Panc1 (cell line): ENCODE data around the gene RABL3. TPM values are rescaled to one million over a fixed set of nuclear protein-coding genes. Genes with fewer than 3 reads are reported as not detected.
A peak's percentile ranks its signal among the peaks of the same experiment; 100 is the strongest.
"Not testable (repeated sequence)": the region's sequence is repeated elsewhere in the genome, so short reads cannot be mapped to it uniquely, and the experiment has no call there.

Experiments
- ATAC-seq: fragments of 200-7000 bp; cut with Tn5 transposase; 2 replicates; pipeline ENCODE4 v1.9.1; 2020; ENCODE audit warnings: mild to moderate bottlenecking, moderate library complexity
- BruUV-seq: library from RNA; stranded (reverse); fragments of 400-500 nt; replicated peaks from 2 replicates; lab custom pipeline; 2021; lab: Mats Ljungman, UMichigan
- CTCF ChIA-PET: fragments of 300-600 bp; sonication (Branson Sonifier 250); formaldehyde crosslinking; loops from one replicate; lab custom pipeline; 2022; ENCODE audit warnings: antibody characterized with exemption; lab: Charles Lee
- POLR2A ChIA-PET: fragments of 300-600 bp; sonication (Branson Sonifier 250); formaldehyde crosslinking; loops from one replicate; lab custom pipeline; 2022; ENCODE audit warnings: antibody characterized with exemption; lab: Charles Lee
- DNase-seq: peaks from one replicate; pipeline ENCODE4 v3.0.0-alpha.2; 2010; ENCODE audit warnings: low read depth, low spot score
- H3K27ac ChIP-seq: 2 replicates; pipeline ENCODE4 v1.5.1; 2011; ENCODE audit warnings: mild to moderate bottlenecking, low read length, inconsistent platforms
- H3K27me3 ChIP-seq: fragments of 200-500 bp; sonication (Bioruptor generic); 2 replicates; pipeline ENCODE4 v1.6.0; 2014; ENCODE audit warnings: low read length, inconsistent platforms; ENCODE audit not compliant: control insufficient read depth, insufficient read depth
- H3K36me3 ChIP-seq: fragments of 200-500 bp; sonication (Bioruptor generic); 2 replicates; pipeline ENCODE4 v1.5.1; 2014; ENCODE audit warnings: inconsistent platforms, mild to moderate bottlenecking, low read length, moderate library complexity; ENCODE audit not compliant: control insufficient read depth, insufficient read depth
- H3K4me1 ChIP-seq: 2 replicates; pipeline ENCODE4 v1.5.1; 2011; ENCODE audit warnings: inconsistent platforms, mild to moderate bottlenecking, low read length, moderate library complexity; ENCODE audit not compliant: control insufficient read depth, insufficient read depth
- H3K4me3 ChIP-seq, 2 experiments: 2 replicates each; pipeline ENCODE4 v1.5.1; 2011 to 2012; ENCODE audit warnings: low read depth in 2 of 2, low read length in 2 of 2, mild to moderate bottlenecking in 2 of 2, inconsistent platforms in 1 of 2, moderate library complexity in 1 of 2
- H3K9me3 ChIP-seq: fragments of 200-500 bp; sonication (Bioruptor generic); 2 replicates; pipeline ENCODE4 v1.5.1; 2014; ENCODE audit warnings: low read depth, mild to moderate bottlenecking, inconsistent platforms, low read length, moderate library complexity; ENCODE audit not compliant: control insufficient read depth, insufficient read depth
- CTCF ChIP-seq: fragments of 450-650 bp; IDR thresholded peaks from 2 replicates; pipeline ENCODE4 v1.5.1; 2017; ENCODE audit warnings: mild to moderate bottlenecking
- POLR2AphosphoS5 ChIP-seq: IDR thresholded peaks from 2 replicates; pipeline ENCODE4 v1.6.1; 2012; ENCODE audit warnings: mild to moderate bottlenecking, low read depth, low read length, moderate library complexity
- REST ChIP-seq, 2 experiments: IDR thresholded peaks; 2 replicates each; pipeline ENCODE4 v1.6.1; 2011 to 2012; ENCODE audit warnings: low read depth in 2 of 2, control low read depth in 1 of 2, low read length in 1 of 2, mild to moderate bottlenecking in 1 of 2, moderate library complexity in 1 of 2; ENCODE audit not compliant: insufficient read depth in 1 of 2
- SIN3A ChIP-seq: IDR thresholded peaks from 2 replicates; pipeline ENCODE4 v1.6.1; 2012; ENCODE audit warnings: low read depth, mild to moderate bottlenecking, low read length, moderate library complexity, borderline replicate concordance; ENCODE audit not compliant: insufficient read depth
- TCF7L2 ChIP-seq: IDR thresholded peaks from 2 replicates; pipeline ENCODE4 v1.6.1; 2011; ENCODE audit warnings: mild to moderate bottlenecking, low read depth, low read length, inconsistent platforms
- in situ Hi-C: cut with HindIII; loops from 2 replicates; pipeline ENCODE4 v1.10.0; 2016; ENCODE audit warnings: low sequenced_read_pairs, low pct_unique_long_range_greater_than_20kb
- intact Hi-C: fragments of 100-400 bp; cut with micrococcal nuclease; formaldehyde crosslinking; loops from one replicate; pipeline ENCODE4 v1.10.0; 2022; ENCODE audit not compliant: unreplicated experiment
- total RNA-seq: library from RNA; stranded (reverse); gene quantifications from one replicate; pipeline ENCODE4 v1.2.1, GENCODE V29; 2021; ENCODE audit not compliant: unreplicated experiment

The RABL3 gene
- total RNA-seq, 1 experiment from 2014 or later = 15.8 TPM

GRCh38 chr3:120741837-120742197 is 499 bp downstream of the RABL3 start:
- in situ Hi-C loops = no loop called here

DNA sequence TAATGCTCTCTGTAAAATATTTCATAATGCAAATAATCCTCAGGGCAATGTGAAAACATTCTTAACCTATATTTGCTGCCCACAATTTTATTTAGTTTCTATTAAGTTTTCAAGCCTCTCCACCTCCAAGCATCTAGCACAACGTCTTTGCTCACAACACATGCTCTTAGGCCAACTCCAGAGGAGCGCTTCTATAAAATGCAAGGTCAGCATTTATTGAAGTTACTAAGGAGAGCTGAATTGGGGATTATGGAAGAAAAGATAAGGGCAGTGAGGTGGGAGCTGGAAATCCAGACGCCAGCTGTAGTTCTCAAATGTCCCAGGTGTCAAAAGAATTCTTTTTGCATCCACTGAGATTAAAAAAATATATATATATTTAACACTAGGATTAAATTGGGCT is 996 bp downstream of the RABL3 start:
- Histone ChIP-seq H3K4me1 (peaks cover 15% of the 10 kb centered on the region), H3K36me3 (no peaks in the 10 kb centered on the region; the same call in 1 of the 2 replicates), H3K4me3 (peak overlapping the region; percentile 91 to 98), H3K27ac (peak overlapping the region; percentile 99), H3K9me3 (no peaks in the 10 kb centered on the region), H3K27me3 (no peaks in the 10 kb centered on the region)
- in situ Hi-C loops (no loop called here), intact Hi-C loops (no loop called here)
- no peak for DNase-seq
- no TSS peak for BruUV-seq
- no peak for ATAC-seq
- ChIA-PET CTCF (no interaction called here), POLR2A (interaction anchor here (0.6 to 1.6 kb wide), 3 partner anchors 146 to 1644 kb away, joined by 3 to 4 read pairs (median 3); partner anchors contain the start of gene NDUFB4)
- no peak for TF ChIP-seq POLR2AphosphoS5

More at GRCh38 chr3:120741837-120742197, 499 bp downstream of the RABL3 start:
- Histone ChIP-seq H3K4me3 (peak overlapping the region; percentile 91 to 98), H3K27me3 (no peaks in the 10 kb centered on the region), H3K36me3 (no peaks in the 10 kb centered on the region; the same call in 1 of the 2 replicates), H3K9me3 (no peaks in the 10 kb centered on the region), H3K4me1 (peaks cover 15% of the 10 kb centered on the region), H3K27ac (peak overlapping the region; percentile 99)
- BruUV-seq = no TSS peak
- no peak for TF ChIP-seq POLR2AphosphoS5
- TF ChIP-seq SIN3A = no peak
- TF ChIP-seq REST (IDR thresholded peaks at IDR 0.05; ENCODE audit: insufficient read depth in 1 of 2, low read depth in 2 of 2, low read length in 1 of 2) = no peak
- TF ChIP-seq CTCF = no peak
- TF ChIP-seq TCF7L2 = no peak
- intact Hi-C loops = no loop called here
- CTCF ChIA-PET = no interaction called here
- DNase-seq (peak; percentile 36), ATAC-seq (peak; percentile 9)
- POLR2A ChIA-PET = interaction anchor here (0.6 to 1.6 kb wide), 4 partner anchors 146 to 1643 kb away, joined by 3 to 7 read pairs (median 4); partner anchors contain the start of gene NDUFB4

GRCh38 chr3:120738006-120738405 is 4.3 kb downstream of the RABL3 start:
- ATAC-seq, H3K4me1 ChIP-seq, in situ Hi-C loops, H3K36me3 ChIP-seq, CTCF ChIA-PET, BruUV-seq, DNase-seq, H3K9me3 ChIP-seq, H3K27ac ChIP-seq, POLR2A ChIA-PET, H3K27me3 ChIP-seq, intact Hi-C loops, H3K4me3 ChIP-seq: not testable (repeated sequence)
